Transverse colon (tissue), 4 donors: ENCODE results near the gene G3BP2.
"Not testable (repeated sequence)": the region's sequence is repeated elsewhere in the genome, so short reads cannot be mapped to it uniquely, and the experiment has no call there.

Experiments
- POLR2AphosphoS5 ChIP-seq, 3 donors: sonication (generic); formaldehyde crosslinking; IDR thresholded peaks; one replicate each; pipeline ENCODE4 v1.6.1; 2016; ENCODE audit warnings: antibody characterized with exemption in 3 of 3
- TF ChIP-seq, protein P1 (sequence below), 5 experiments: fragments of 200-600 bp in 3 of 5; fragments of 450-650 bp in 2 of 5; sonication (generic) in 3 of 5; IDR thresholded peaks; 1 replicate in 2 of 5; 2 replicates in 3 of 5; pipeline ENCODE4 v1.5.1; 2016 to 2017; ENCODE audit warnings: antibody characterized with exemption in 5 of 5, inconsistent platforms in 3 of 5, mild to moderate bottlenecking in 2 of 5, moderate library complexity in 1 of 5

DNA sequence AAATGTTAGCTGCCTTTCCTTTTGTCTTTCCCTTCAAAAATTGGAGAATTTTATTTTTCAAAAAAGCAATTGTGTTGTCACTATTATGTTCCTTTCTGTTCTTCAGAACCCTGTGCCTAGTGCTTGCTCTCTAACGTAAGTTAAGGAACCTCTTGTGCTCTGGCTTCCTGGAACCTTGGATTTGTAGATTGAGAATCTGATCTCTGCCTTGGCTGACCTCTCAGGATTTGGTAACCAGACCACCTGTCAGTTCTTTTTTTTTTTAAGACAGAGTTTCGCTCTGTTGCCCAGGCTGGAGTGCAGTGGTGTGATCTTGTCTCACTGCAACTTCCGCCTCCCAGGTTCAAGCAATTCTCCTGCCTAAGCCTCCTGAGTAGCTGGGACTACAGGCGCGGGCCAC is 18.9 kb upstream of the G3BP2 start:
- TF ChIP-seq, protein P1, sequence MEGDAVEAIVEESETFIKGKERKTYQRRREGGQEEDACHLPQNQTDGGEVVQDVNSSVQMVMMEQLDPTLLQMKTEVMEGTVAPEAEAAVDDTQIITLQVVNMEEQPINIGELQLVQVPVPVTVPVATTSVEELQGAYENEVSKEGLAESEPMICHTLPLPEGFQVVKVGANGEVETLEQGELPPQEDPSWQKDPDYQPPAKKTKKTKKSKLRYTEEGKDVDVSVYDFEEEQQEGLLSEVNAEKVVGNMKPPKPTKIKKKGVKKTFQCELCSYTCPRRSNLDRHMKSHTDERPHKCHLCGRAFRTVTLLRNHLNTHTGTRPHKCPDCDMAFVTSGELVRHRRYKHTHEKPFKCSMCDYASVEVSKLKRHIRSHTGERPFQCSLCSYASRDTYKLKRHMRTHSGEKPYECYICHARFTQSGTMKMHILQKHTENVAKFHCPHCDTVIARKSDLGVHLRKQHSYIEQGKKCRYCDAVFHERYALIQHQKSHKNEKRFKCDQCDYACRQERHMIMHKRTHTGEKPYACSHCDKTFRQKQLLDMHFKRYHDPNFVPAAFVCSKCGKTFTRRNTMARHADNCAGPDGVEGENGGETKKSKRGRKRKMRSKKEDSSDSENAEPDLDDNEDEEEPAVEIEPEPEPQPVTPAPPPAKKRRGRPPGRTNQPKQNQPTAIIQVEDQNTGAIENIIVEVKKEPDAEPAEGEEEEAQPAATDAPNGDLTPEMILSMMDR (IDR thresholded peaks at IDR 0.05), result not testable (repeated sequence)
- not testable (repeated sequence) for TF ChIP-seq POLR2AphosphoS5 (IDR thresholded peaks at IDR 0.05)
